OCI-LY1 (cell line): ENCODE results near the gene ZFYVE28.

Experiments
- H2AFZ ChIP-seq: fragments of 200-600 bp; sonication (generic), shearing (Covaris generic); 2 replicates; pipeline ENCODE4 v1.6.0; 2014; ENCODE audit warnings: antibody characterized with exemption, mild to moderate bottlenecking, low read length
- H3F3A ChIP-seq: fragments of 200-600 bp; sonication (generic), shearing (Covaris generic); 2 replicates; pipeline ENCODE4 v1.6.0; 2014; ENCODE audit warnings: mild to moderate bottlenecking, antibody characterized with exemption, low read length, moderate library complexity; ENCODE audit not compliant: insufficient read depth
- H3K27ac ChIP-seq: fragments of 200-600 bp; sonication (generic); 2 replicates; pipeline ENCODE4 v1.5.1; 2014; ENCODE audit warnings: low read length, mixed run types, mild to moderate bottlenecking, low read depth; ENCODE audit not compliant: poor library complexity, severe bottlenecking
- H3K27me3 ChIP-seq: fragments of 200-600 bp; sonication (generic); 2 replicates; pipeline ENCODE4 v1.6.0; 2014; ENCODE audit warnings: antibody characterized with exemption, mild to moderate bottlenecking, low read length, moderate library complexity; ENCODE audit not compliant: insufficient read depth
- H3K36me3 ChIP-seq: fragments of 200-600 bp; sonication (generic); 2 replicates; pipeline ENCODE4 v1.6.1; 2014; ENCODE audit warnings: mild to moderate bottlenecking, antibody characterized with exemption, low read length, moderate library complexity, mixed read lengths; ENCODE audit not compliant: insufficient read depth
- H3K4me1 ChIP-seq: fragments of 200-600 bp; sonication (generic); 2 replicates; pipeline ENCODE4 v1.5.1; 2014; ENCODE audit warnings: mild to moderate bottlenecking, low read length, moderate library complexity; ENCODE audit not compliant: insufficient read depth, severe bottlenecking
- H3K4me2 ChIP-seq: fragments of 200-600 bp; sonication (generic), shearing (Covaris generic); 2 replicates; pipeline ENCODE4 v1.6.1; 2014; ENCODE audit warnings: low read length
- H3K4me3 ChIP-seq: fragments of 200-600 bp; sonication (generic); 2 replicates; pipeline ENCODE4 v1.5.1; 2014; ENCODE audit warnings: low read length, low read depth, mild to moderate bottlenecking, mixed read lengths; ENCODE audit not compliant: poor library complexity, severe bottlenecking
- H3K79me2 ChIP-seq: fragments of 200-600 bp; shearing (Covaris generic); 2 replicates; pipeline ENCODE4 v1.6.1; 2016; ENCODE audit warnings: mixed run types, low read length, mixed read lengths; ENCODE audit not compliant: insufficient read depth
- H3K9ac ChIP-seq: fragments of 200-600 bp; sonication (generic), shearing (Covaris generic); 2 replicates; pipeline ENCODE4 v1.6.1; 2014; ENCODE audit warnings: mild to moderate bottlenecking, low read length, mixed read lengths
- H3K9me2 ChIP-seq: fragments of 200-600 bp; sonication (generic), shearing (Covaris generic); 2 replicates; pipeline ENCODE4 v1.6.1; 2014; ENCODE audit warnings: low read depth, mild to moderate bottlenecking, low read length, mixed read lengths
- H3K9me3 ChIP-seq: fragments of 200-600 bp; shearing (Covaris generic); 2 replicates; pipeline ENCODE4 v1.6.1; 2014; ENCODE audit warnings: low read length, mixed read lengths
- H4K20me1 ChIP-seq: fragments of 200-600 bp; sonication (generic), shearing (Covaris generic); 2 replicates; pipeline ENCODE4 v1.6.0; 2016; ENCODE audit warnings: mild to moderate bottlenecking, low read length; ENCODE audit not compliant: insufficient read depth
- EZH2 ChIP-seq: fragments of 200-600 bp; sonication (generic), shearing (Covaris generic); IDR thresholded peaks from 2 replicates; pipeline ENCODE4 v1.8.0; 2017; ENCODE audit warnings: borderline replicate concordance, mixed run types, mild to moderate bottlenecking, antibody characterized with exemption, low read length, moderate library complexity, mixed read lengths
- TF ChIP-seq, protein P1 (sequence below): fragments of 200-600 bp; sonication (generic), shearing (Covaris generic); IDR thresholded peaks from 2 replicates; pipeline ENCODE4 v1.5.1; 2017; ENCODE audit warnings: mild to moderate bottlenecking, antibody characterized with exemption, low read length, moderate library complexity, mixed read lengths

ZFYVE28 gene

DNA sequence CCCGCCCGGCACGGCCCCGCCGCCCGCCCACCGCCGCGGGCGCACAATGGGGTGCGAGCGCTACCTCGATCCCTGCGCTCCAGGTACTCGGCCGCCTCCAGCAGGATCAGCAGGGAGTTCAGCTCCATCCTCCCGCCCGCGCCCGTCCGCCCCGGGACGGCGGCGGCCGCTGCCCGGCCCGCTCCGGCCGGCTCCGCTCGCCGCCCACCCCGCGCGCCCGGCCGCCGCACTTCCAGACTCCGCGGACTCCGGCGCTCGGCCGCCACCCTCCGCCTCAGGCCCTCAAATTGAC lies 156.6 kb downstream of the ZFYVE28 start, which contains the start of gene MXD4:
Gene MXD4 (minus strand): TSS at position 257 of the 292 bp plus-strand sequence. CDS start 129 bp downstream, at position 128.
- Histone ChIP-seq H3K9ac (peak within 1 kb of the TSS; percentile 91), H3K79me2 (no peaks in the 10 kb centered on the region), H3K4me2 (peak within 1 kb of the TSS; percentile 84), H3F3A (no peaks in the 10 kb centered on the region), H3K9me3 (no peaks in the 10 kb centered on the region), H2AFZ (no peak within 1 kb of the TSS), H4K20me1 (no peaks in the 10 kb centered on the region), H3K36me3 (no peaks in the 10 kb centered on the region), H3K4me3 (peak within 1 kb of the TSS; percentile 75), H3K27ac (peak within 1 kb of the TSS; percentile 51), H3K27me3 (no peaks in the 10 kb centered on the region), H3K9me2 (no peaks in the 10 kb centered on the region), H3K4me1 (peaks cover 29% of the 10 kb centered on the region)
- no peak for TF ChIP-seq EZH2
- TF ChIP-seq, protein P1, sequence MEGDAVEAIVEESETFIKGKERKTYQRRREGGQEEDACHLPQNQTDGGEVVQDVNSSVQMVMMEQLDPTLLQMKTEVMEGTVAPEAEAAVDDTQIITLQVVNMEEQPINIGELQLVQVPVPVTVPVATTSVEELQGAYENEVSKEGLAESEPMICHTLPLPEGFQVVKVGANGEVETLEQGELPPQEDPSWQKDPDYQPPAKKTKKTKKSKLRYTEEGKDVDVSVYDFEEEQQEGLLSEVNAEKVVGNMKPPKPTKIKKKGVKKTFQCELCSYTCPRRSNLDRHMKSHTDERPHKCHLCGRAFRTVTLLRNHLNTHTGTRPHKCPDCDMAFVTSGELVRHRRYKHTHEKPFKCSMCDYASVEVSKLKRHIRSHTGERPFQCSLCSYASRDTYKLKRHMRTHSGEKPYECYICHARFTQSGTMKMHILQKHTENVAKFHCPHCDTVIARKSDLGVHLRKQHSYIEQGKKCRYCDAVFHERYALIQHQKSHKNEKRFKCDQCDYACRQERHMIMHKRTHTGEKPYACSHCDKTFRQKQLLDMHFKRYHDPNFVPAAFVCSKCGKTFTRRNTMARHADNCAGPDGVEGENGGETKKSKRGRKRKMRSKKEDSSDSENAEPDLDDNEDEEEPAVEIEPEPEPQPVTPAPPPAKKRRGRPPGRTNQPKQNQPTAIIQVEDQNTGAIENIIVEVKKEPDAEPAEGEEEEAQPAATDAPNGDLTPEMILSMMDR = no peak

DNA sequence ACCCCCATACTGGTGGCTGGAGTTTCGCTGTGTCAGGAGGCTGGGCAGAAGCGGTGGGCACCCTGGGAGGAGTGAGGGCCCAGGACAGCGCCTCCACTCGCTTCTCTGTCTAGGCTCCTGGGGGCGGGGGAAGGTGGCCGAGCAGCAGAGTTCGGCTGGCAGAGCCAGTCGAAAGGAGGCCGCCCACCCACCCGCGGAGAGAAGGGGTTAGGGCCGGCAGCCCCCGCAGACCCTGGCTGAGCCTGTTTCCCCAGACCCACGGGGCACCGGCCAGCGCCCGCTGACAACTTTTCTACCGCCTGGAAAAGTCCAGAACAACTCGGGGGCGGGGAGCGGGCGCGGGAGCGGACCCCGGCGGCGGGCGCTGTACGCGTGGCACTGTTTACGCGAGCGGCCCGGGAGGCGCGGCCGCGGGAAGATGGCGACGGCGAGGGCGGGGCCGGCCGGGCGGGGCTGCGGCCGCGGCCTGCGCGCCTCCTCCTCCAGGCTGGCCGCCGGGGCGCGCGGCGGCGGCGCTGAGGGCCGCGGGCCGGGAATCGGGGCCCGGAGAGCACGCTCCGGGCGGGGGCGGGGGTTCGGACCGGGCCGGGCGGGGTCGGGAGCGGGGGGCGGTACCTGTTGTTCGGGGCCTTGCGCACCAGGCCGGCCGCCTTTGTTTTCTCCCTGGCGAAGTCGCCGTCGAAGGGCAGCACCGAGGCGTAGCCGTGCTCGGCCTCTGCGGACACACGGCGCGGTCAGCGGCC lies 157.2 kb downstream of the ZFYVE28 start:
- Histone ChIP-seq H3K4me1 (peaks cover 29% of the 10 kb centered on the region), H3K27ac (no peak overlapping the region), H3K36me3 (no peaks in the 10 kb centered on the region), H3K9me3 (no peaks in the 10 kb centered on the region), H3K79me2 (no peaks in the 10 kb centered on the region), H3K4me3 (peak overlapping the region; percentile 75), H2AFZ (no peak overlapping the region), H4K20me1 (no peaks in the 10 kb centered on the region), H3K27me3 (no peaks in the 10 kb centered on the region), H3K9ac (peak overlapping the region; percentile 65), H3F3A (no peaks in the 10 kb centered on the region), H3K4me2 (peak overlapping the region; percentile 73), H3K9me2 (no peaks in the 10 kb centered on the region)
- no peak for TF ChIP-seq EZH2
- TF ChIP-seq, protein P1 = no peak

DNA sequence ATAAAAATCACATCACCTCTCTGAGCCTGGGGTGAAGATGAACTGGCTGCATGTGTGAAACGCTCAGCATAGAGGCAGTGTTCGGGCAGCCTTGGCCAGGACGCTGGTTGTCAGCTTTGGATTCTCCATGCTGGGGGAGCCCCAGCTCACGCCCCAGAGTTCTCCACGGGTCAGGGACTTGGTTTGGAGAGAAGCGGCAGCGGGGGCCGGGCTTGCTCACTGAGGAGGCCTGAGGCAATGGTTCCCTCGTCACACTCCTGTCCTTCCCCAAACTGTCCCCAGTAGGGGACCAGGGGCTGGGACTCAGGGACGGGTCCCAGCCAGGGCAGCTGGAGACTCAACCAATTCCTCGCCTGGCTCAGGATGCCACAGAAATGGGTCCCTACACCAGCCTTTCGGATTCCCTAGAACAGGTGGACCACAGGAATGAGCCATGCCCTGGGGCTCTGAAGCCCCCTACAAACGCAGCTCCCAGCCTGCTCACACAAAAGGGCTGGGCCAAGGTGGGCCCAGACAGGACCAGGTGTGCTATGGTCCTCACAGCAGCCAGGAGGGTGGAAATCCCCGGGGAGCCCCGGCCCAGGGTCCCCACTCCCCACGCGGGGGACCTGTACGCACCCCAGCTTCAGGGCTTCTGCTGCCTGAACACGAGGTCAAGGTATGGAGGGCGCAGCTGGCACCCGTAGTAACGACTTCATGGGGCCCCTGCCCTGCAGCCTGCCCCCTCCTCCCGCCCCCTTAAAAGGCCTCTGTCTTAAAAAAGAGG lies 157.9 kb downstream of the ZFYVE28 start:
- Histone ChIP-seq H4K20me1 (no peaks in the 10 kb centered on the region), H3K27me3 (no peaks in the 10 kb centered on the region), H3F3A (no peaks in the 10 kb centered on the region), H3K9me2 (no peaks in the 10 kb centered on the region), H3K4me3 (peak overlapping the region; percentile 75), H3K27ac (no peak overlapping the region), H3K4me2 (peak overlapping the region; percentile 73), H3K36me3 (no peaks in the 10 kb centered on the region), H3K9ac (peak overlapping the region; percentile 65), H2AFZ (no peak overlapping the region), H3K79me2 (no peaks in the 10 kb centered on the region), H3K9me3 (no peaks in the 10 kb centered on the region), H3K4me1 (peaks cover 29% of the 10 kb centered on the region)
- TF ChIP-seq EZH2 = no peak
- TF ChIP-seq, protein P1 = no peak
